ENCODE results near the gene FDPS. TPM values are rescaled to one million over a fixed set of nuclear protein-coding genes. Genes with fewer than 3 reads are reported as not detected.
"Not testable (repeated sequence)": the region's sequence is repeated elsewhere in the genome, so short reads cannot be mapped to it uniquely, and the experiment has no call there.

Gene FDPS
- total RNA-seq, 1 experiment from 2014 or later: 148 TPM

GRCh38 chr1:155277902-155278688 is 30.6 kb upstream of the FDPS start:
- Histone ChIP-seq H3K4me1 (peaks cover 5% of the 10 kb centered on the region; the same call in 1 of the 2 replicates), H3K4me3 (peak overlapping the region; percentile 68), H3K27me3 (no peaks in the 10 kb centered on the region), H3K27ac (no peak overlapping the region), H3K36me3 (no peaks in the 10 kb centered on the region), H3K9me3 (replicated peaks) (no peaks in the 10 kb centered on the region)
- peak; percentile 65 for DNase-seq

- no peak for DNase-seq
- Histone ChIP-seq H3K36me3 (no peaks in the 10 kb centered on the region), H3K27me3 (no peaks in the 10 kb centered on the region), H3K27ac (no peak overlapping the region), H3K4me1 (peaks cover 5% of the 10 kb centered on the region; the same call in 1 of the 2 replicates), H3K4me3 (no peak overlapping the region), H3K9me3 (replicated peaks) (no peaks in the 10 kb centered on the region)
These were observed 29.9 kb upstream of the FDPS start for GRCh38 chr1:155278689-155279160.

- no peak for DNase-seq
- peaks cover 5% of the 10 kb centered on the region; the same call in 1 of the 2 replicates for H3K4me1 ChIP-seq
- no peaks in the 10 kb centered on the region for H3K27me3 ChIP-seq
- no peak overlapping the region for H3K4me3 ChIP-seq
- no peak overlapping the region for H3K27ac ChIP-seq
- no peaks in the 10 kb centered on the region for H3K9me3 ChIP-seq (replicated peaks)
- H3K36me3 ChIP-seq: no peaks in the 10 kb centered on the region
These were observed 29.4 kb upstream of the FDPS start for GRCh38 chr1:155279268-155279667.

- no peak for DNase-seq
- H3K27ac ChIP-seq: no peak overlapping the region
These were observed 26.1 kb upstream of the FDPS start for GRCh38 chr1:155282488-155283091.

GRCh38 chr1:155284476-155284875 is 24.2 kb upstream of the FDPS start:
- Histone ChIP-seq H3K27me3 (no peaks in the 10 kb centered on the region), H3K36me3 (no peaks in the 10 kb centered on the region), H3K27ac (no peak overlapping the region), H3K9me3 (replicated peaks) (no peaks in the 10 kb centered on the region), H3K4me3 (no peak overlapping the region), H3K4me1 (no peaks in the 10 kb centered on the region)
- no peak for DNase-seq

More at GRCh38 chr1:155282488-155283091, 26.1 kb upstream of the FDPS start:
- Histone ChIP-seq H3K9me3 (replicated peaks) (no peaks in the 10 kb centered on the region), H3K4me1 (peaks cover 3% of the 10 kb centered on the region; the same call in 1 of the 2 replicates), H3K4me3 (no peak overlapping the region), H3K36me3 (no peaks in the 10 kb centered on the region), H3K27me3 (no peaks in the 10 kb centered on the region)

- Histone ChIP-seq H3K9me3 (replicated peaks) (no peaks in the 10 kb centered on the region), H3K27me3 (no peaks in the 10 kb centered on the region), H3K4me3 (no peak overlapping the region), H3K4me1 (no peaks in the 10 kb centered on the region), H3K36me3 (no peaks in the 10 kb centered on the region), H3K27ac (no peak overlapping the region)
- no peak for DNase-seq
These were observed 23.6 kb upstream of the FDPS start for GRCh38 chr1:155285063-155285462.

GRCh38 chr1:155285631-155286044 is 23.0 kb upstream of the FDPS start:
- Histone ChIP-seq H3K27me3 (no peaks in the 10 kb centered on the region), H3K36me3 (no peaks in the 10 kb centered on the region), H3K27ac (no peak overlapping the region), H3K9me3 (replicated peaks) (no peaks in the 10 kb centered on the region), H3K4me3 (no peak overlapping the region), H3K4me1 (no peaks in the 10 kb centered on the region)
- no peak for DNase-seq

GRCh38 chr1:155286544-155286943 is 22.1 kb upstream of the FDPS start:
- no peaks in the 10 kb centered on the region for H3K36me3 ChIP-seq
- no peak overlapping the region for H3K4me3 ChIP-seq
- H3K27me3 ChIP-seq: no peaks in the 10 kb centered on the region
- H3K4me1 ChIP-seq: no peaks in the 10 kb centered on the region
- DNase-seq: no peak
- H3K27ac ChIP-seq: no peak overlapping the region
- no peaks in the 10 kb centered on the region for H3K9me3 ChIP-seq (replicated peaks)

- DNase-seq: no peak
- H3K27ac ChIP-seq: no peak overlapping the region
- H3K9me3 ChIP-seq (replicated peaks): no peaks in the 10 kb centered on the region
- H3K4me3 ChIP-seq: no peak overlapping the region
- H3K27me3 ChIP-seq: no peaks in the 10 kb centered on the region
- H3K4me1 ChIP-seq: no peaks in the 10 kb centered on the region
- no peaks in the 10 kb centered on the region for H3K36me3 ChIP-seq
These were observed 20.6 kb upstream of the FDPS start for GRCh38 chr1:155287987-155288543.

GRCh38 chr1:155291006-155291405 is 17.7 kb upstream of the FDPS start:
- not testable (repeated sequence) for H3K27ac ChIP-seq; H3K4me1 ChIP-seq; DNase-seq; H3K9me3 ChIP-seq (replicated peaks); H3K27me3 ChIP-seq; H3K4me3 ChIP-seq; H3K36me3 ChIP-seq

- DNase-seq: no peak
- H3K27me3 ChIP-seq: no peaks in the 10 kb centered on the region
- no peaks in the 10 kb centered on the region for H3K9me3 ChIP-seq (replicated peaks)
- no peak overlapping the region for H3K4me3 ChIP-seq
- H3K36me3 ChIP-seq: no peaks in the 10 kb centered on the region
- no peak overlapping the region for H3K27ac ChIP-seq
- H3K4me1 ChIP-seq: no peaks in the 10 kb centered on the region
These were observed 15.4 kb upstream of the FDPS start for GRCh38 chr1:155293086-155293749.

GRCh38 chr1:155294520-155295182 is 14.0 kb upstream of the FDPS start:
- H3K9me3 ChIP-seq (replicated peaks): no peaks in the 10 kb centered on the region
- H3K36me3 ChIP-seq: no peaks in the 10 kb centered on the region
- no peak overlapping the region for H3K4me3 ChIP-seq
- H3K27ac ChIP-seq: no peak overlapping the region
- H3K4me1 ChIP-seq: no peaks in the 10 kb centered on the region
- H3K27me3 ChIP-seq: no peaks in the 10 kb centered on the region
- DNase-seq: no peak

GRCh38 chr1:155295183-155295941 is 13.3 kb upstream of the FDPS start:
- no peaks in the 10 kb centered on the region for H3K27me3 ChIP-seq
- no peaks in the 10 kb centered on the region for H3K36me3 ChIP-seq
- no peak for DNase-seq
- H3K4me1 ChIP-seq: no peaks in the 10 kb centered on the region
- H3K4me3 ChIP-seq: no peak overlapping the region
- H3K27ac ChIP-seq: no peak overlapping the region
- H3K9me3 ChIP-seq (replicated peaks): no peaks in the 10 kb centered on the region

GRCh38 chr1:155295942-155296267 is 12.8 kb upstream of the FDPS start:
- H3K4me3 ChIP-seq: no peak overlapping the region
- no peaks in the 10 kb centered on the region for H3K4me1 ChIP-seq
- no peaks in the 10 kb centered on the region for H3K9me3 ChIP-seq (replicated peaks)
- no peak for DNase-seq
- no peaks in the 10 kb centered on the region for H3K27me3 ChIP-seq
- no peak overlapping the region for H3K27ac ChIP-seq
- H3K36me3 ChIP-seq: no peaks in the 10 kb centered on the region

All from SJCRH30 (cell line).